ENCODE data around the gene PEMT.

- TF ChIP-seq CTCF (IDR thresholded peaks at IDR 0.05; ENCODE audit: insufficient read depth, low read length) (no peak), POLR2AphosphoS5 (IDR thresholded peaks at IDR 0.05; ENCODE audit: low read depth) (no peak), GABPA (IDR thresholded peaks at IDR 0.05; ENCODE audit: low read depth) (no peak)
These were observed 35.3 kb upstream of the PEMT start for GRCh38 chr17:17626840-17627239.
